Stimulated activated CD4-positive, alpha-beta T cell treated with anti-CD3 and anti-CD28 coated beads, Interleukin-2, amount 100 ng/mL, for 48 hours (primary cell): ENCODE results near the gene COL23A1.

Source experiments
- DNase-seq, 2 donors: peaks; one replicate each; pipeline ENCODE4 v3.0.0-alpha.2; 2020

COL23A1 gene

DNA sequence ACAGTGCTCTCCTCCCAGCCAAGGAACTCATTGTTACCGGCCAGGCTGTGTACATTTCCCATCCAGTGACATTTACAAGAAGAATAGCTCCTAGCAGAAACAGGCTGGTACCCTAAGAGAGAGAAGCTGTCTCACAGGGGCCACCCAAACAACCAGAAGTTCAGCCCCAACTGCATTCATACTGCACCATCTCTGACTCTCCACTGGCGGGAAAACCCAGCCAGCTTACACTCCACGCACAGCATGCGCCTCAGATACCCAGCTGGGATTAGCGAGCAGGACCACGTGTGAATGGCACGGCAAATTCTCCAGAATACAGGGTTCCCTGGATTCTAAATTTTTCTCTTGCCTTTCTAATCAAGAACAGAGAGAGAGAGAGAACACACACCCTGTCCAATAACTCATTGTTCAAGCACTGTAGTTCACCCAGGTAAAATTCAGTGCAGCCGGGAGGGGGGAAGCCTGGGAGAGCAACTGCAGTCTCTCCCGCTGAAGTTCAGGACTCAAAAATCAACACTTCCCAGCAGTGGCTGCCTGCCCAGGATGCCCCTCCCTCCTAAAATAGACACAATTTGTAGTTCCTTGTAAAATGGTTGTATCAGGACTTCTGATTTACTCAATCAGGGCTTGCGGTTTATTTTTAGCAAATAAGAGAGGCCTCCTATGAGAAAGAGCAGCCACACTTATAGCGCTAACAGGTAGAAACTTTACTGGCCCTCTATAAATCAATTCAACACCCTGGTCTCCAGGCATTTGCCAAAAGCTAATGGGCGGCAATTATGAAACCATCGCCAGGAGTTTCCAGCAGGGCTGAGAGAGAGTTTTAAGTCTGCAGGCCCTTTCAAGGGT, 2.2 kb downstream of the COL23A1 start:
- DNase-seq, result no peak

DNA sequence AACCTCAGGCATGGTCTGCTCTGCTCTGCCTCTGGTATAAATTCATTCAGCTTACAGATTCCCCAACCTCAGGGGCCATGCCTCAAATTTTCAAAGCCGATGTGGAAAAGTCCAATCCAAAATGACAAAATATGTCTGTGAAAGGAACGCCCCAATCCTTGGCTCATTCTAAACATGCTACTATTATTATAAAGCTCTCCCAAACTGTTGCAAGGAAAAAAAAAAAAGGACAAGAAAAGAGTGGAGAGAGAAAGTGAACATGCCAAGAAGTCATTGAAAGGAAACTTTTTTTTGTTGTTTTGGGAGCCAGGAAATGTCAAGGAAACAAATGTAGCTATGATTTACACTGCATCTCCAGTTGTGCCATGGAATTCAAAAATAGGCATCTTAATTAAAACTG, 3.8 kb downstream of the COL23A1 start:
- DNase-seq, result no peak

DNA sequence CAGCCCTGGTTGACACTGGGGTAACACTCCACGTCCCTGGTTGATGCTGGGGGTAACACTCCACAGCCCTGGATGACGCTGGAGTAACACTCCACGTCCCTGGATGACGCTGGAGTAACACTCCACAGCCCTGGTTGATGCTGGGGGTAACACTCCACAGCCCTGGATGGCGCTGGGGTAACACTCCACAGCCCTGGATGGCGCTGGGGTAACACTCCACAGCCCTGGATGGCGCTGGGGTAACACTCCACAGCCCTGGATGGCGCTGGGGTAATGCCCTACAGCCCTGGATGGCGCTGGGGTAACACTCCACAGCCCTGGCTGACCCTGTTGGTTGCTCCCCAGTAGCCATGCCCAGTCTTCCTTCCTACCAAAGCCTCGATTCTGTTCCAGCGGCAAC, 4.8 kb downstream of the COL23A1 start:
- DNase-seq, result peak in 1 of 2 donors; percentile 3

DNA sequence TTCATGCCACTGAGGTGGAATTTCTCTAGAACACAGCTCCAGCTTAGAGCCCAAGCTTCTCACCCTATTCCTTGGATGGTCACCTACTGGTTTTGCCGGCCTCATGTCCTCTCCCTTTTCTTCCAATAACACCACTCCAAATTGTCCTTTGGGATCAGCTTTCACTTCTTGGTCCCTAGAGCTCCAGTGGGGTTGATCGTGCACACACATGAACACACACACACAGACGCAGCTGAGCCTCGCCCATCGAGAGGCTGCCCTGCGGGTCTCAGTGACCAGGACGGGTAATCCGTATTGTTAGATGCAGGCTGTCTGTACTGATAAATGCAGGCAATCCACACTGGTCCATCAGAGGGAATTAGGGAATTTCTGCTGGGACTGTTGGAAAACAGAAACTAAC, 6.9 kb downstream of the COL23A1 start:
- no peak for DNase-seq

DNA sequence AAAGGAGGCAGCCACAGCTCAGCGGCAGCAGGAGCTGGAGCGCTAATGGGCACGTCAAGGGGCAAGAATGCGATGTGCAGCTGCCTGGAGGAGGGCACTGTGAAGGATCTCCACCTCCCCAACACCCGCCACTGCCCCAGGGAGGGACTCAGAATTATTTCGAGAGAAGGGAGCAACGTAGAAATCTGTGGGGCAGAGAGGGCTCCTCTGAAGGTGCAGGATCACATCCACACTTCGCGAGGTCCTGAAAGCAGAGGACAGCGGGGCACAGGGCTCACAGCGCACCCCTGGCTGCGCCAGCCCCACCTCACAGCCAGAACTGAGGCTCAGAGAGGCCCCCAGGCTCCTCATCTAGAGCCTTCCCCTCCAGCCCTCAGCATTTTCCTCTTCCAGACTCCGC, 7.9 kb downstream of the COL23A1 start:
- DNase-seq, result no peak

DNA sequence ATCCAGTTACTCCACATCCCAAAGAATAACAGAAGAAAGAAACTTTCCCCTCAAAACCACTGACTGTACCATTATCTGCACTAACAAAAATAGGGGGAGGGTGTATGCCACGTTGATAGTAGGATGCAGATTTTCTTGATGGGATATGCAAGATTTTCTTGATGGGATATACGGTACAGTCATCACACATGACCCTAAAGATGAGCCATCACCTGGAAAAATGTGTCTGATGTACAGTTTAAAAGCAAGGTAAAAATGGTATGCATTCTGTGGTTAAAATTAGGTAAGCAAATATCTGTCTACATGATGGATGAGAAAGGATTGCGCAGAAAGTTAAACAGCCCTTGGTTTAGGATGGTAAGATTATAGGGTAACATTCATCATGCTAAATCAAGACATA, 8.6 kb downstream of the COL23A1 start:
- DNase-seq, result no peak

DNA sequence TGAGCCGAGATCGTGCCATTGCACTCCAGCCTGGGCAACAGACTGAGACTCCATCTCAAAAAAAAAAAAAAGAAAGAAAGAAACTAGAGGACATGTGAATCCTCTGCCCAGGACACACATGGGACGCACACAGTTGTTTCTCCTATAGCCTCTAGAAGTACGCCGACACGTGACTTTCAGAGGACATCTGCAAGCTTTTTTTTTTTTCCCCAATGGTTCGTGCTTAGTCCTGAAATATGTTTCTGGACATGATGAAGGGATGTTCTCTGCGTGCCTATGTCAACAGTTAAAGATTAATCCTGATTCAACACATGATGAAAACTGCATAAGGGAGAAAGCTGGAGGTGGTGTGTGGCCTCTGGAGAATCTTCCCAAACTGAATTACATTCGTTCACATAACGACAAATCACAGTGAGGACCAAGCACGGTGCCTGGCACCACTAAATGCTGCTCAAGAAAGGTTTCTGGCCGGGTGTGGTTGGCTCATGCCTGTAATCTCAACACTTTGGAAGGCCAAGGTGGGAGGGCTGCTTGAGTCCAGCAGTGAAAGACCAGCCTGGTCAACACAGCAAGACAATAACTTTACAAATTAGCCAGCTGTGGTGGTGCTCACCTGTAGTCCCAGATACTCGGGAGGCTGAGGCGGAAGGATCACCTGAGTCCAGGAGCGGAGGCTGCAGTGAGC, 9.8 kb downstream of the COL23A1 start:
- no peak for DNase-seq

DNA sequence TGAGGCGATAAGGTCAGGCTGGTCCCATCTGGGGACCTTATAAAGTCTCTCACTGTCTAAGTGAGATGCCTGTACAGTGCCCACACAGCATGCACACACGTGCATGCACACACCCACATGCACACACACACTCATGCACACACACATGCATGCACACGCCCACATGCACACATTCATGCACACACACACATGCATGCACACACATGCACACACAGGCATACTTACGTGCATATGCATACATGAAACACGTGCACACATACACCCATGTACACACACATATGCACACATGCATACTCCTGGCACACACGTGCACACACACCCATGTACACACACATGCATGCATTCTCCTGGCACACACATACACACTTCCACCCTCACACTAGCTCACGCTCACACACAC, 12.2 kb downstream of the COL23A1 start:
- no peak for DNase-seq

DNA sequence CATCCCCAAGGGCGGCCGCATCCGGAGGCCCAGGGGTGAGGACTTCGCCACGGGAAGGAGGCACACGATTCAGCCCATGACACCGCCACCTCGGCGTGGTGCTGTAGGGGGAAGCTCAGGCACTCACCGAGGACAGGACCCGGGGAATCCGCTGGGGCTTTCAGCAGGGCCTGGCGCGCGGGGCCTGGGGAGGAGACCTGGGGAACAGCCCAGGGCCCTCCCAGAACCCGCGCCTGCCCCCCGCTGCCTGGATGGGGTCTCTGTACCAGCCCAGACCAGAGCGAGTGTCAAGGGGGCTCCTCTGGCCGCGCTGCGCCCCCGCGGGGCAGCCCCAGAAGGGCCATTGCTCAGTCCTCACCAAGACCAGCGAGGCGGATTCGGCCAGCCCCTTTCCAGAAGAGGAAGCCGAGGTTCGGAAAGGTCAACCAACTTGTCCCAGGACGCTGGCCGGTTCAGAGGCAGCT, 12.8 kb downstream of the COL23A1 start:
- DNase-seq, result no peak

DNA sequence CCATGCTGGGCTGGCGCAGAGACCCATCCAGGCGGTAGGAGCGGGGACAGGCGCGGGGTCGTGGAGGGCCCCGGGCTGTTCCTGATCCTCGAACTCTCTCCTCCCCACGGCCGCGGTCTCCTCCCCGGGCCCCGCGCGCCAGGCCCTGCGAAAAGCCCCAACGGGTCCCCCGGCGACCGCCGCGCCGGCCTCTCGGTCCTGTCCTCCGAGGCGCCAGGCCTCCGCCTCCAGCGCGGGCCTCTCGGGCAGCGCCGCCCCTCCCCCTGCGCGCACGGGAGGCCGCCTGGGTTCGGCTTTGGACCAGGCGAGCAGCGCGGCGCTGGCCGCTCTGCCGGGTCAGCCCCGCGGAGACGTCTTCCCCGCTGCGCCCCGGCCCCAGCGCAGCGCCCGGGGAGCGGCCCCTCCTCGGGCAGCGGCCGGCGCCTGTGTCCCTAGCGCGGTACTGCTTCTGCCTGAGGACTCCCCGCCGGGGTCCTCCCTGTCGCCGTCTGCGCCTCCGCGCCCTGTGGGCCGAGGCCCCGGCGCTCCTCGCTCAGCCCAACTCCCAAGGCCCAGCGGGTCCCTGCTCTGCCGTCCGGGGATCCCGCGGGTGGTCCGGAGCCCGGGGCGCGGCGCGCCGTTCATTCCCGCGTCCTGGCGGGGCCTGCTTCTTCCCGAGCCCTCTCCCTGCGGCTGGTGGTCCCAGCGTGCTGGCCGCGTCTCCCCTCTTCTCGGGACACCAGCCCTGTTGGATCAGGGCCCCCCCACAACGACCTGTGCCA, 13.4 kb downstream of the COL23A1 start:
- DNase-seq, result no peak

DNA sequence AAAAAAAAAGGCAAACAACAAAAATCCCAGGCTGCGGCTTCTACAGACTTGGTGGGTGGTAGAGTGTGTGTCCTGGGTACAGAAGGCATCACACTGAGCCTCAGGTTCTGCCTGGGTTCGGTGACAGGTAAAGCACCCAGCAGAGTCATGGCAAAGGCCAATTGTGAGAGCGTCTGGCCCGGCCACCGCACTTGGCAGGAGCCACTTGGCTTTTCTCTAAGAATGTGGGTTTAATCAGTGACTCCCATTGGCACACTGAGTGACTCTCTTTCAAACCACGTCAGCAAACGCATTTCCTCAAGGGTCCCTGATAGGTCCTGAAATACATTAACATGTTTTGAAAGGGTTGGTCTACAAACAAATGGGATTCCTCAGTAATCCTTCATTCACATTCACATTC, 17.0 kb downstream of the COL23A1 start:
- DNase-seq, result no peak

DNA sequence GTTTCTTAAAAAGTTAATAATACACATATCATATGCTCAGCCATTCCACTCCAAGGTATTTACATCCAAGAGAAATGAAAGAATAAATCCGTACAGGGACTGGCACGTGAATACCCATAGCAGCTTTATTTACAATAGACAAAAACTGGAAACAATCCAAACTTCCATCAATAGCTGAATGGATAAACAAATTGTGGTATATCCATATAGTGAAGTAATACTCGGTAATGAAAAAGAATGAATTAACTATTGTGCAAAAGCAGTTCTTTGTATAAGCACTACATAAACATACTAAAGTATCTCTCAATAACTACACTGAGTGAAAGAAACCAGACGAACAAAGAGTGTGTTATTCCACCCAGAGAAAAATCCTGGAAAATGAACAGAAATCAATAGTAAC, 17.6 kb downstream of the COL23A1 start:
- DNase-seq, result no peak

DNA sequence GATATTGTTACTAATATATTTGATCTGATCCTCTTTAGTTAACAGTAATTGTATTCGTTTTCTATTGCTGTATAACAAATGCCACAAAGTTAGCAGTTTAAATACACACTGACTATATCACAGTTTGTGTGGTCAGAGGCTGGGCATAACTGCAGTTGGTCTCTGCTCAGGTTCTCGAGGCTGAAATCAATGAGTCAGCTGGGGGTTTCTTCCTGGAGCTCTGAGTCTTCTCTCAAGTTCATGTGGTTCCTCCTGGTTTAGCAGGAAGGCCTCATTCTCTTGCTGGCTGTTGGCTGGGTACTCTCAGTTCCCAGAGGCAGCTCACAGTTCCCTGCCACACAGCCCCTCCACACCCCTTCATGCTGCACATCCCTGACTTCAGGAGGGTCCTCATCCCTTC, 20.7 kb downstream of the COL23A1 start:
- no peak for DNase-seq

DNA sequence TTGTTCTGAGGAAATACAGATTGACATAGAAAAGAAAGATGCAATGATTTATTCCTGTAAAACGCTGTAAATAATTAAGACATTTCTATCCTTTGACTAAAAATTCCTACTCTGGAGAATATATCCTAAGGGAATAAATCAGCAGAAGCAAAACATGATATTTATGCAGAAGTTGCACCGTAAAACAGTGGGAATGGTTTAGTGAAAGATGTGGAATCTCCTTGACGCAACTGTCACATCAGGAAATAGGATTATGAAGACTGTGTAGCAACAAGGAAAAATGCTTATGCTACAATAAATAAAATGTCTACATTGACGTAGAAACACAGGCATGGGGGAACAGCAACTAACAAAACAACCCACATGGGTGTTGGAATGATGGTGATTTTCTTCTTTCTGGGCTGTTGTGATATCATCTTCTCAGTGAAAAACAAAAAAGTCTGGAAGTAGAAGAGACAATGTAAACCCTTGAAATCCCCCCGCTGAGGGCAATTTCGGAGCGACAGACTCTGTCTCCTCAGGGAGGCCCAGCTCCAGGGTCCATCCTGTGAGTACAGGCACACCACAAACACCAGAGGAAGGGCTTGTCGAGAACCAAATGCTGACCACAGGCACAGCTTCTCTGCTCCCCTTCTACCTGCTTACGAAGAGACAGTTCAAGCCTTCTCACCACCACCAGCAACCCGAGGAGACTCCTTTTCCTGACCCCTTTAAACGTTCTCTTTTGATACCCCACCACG, 25.2 kb downstream of the COL23A1 start:
- no peak for DNase-seq

DNA sequence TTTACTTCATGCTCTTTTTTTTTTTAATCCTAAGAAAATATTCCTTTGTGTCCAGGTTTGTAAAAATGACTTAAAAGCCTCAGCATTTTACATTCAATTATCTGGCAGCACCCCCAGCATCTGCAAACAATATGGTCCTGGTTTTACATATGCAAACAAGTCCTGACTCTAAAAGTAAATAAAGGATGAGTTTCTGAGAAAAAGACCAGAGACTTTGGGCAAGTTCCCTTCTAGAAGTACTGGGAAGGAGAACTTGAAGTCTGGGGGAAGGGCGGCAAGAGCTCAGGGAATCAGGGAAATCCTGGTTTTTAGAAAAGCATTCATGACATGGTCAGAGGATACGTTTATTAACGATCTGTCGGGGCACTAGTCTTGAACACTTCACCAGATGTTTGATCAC, 25.8 kb downstream of the COL23A1 start:
- DNase-seq, result no peak

DNA sequence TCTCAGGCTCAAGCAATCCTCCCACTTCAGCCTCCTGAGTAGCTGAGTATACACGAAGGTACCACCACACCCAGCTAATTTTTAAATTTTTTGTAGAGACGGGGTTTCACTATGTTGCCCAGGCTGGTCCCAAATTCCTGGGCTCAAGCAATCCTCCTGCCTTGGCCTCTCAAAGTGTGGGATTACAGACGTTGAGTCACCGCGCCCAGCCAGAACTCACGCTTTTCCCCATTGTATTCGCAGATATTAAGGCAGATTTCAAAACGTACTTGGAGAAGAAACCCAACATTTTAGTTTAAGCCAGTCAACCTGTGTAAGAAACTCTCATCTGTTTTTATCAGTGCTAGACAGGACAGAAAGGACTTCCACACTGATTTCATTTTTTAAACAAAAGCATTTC, 26.6 kb downstream of the COL23A1 start:
- no peak for DNase-seq

DNA sequence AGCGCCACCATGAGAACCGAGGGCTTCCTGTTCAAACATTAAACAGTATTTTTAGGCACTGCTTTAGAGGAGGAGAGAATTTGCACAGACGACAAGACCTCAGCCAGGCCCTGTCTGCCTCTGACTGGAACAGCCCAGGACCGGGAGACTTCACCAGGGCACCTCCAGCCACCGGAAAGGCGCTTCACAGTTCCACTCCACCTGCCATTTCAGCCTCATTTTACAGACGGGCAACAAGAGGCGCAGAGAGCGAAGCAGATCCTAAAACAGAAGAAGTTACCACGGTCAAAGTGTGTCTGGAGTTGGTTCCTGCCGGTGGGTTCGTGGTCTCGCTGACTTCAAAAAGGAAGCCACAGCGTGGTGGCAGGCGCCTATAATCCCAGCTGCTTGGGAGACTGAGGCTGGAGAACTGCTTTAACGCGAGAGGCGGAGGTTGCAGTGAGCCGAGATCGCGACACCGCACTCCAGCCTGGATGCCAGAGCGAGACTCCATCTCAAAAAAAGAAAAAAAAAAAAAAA, 28.4 kb downstream of the COL23A1 start:
- DNase-seq, result no peak

DNA sequence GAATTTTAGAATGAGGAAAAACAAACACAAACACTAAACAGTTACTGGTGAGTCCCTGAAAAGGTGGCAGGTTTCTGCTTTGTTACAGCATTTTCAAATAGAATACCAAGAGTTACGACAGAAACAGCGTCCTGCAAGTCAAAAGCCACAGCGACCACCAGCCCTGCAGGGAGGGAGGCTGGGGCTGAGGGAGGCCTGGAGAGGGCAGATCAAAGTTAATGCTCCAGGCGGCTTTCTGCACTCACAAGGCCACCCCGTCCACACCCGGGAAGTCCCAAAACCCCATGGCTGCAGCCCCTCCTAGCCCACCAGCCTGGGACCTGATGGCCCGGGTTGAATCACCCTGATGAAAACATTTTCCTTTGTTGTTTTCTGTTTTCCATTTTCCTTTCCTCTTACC, 29.3 kb downstream of the COL23A1 start:
- DNase-seq, result no peak

DNA sequence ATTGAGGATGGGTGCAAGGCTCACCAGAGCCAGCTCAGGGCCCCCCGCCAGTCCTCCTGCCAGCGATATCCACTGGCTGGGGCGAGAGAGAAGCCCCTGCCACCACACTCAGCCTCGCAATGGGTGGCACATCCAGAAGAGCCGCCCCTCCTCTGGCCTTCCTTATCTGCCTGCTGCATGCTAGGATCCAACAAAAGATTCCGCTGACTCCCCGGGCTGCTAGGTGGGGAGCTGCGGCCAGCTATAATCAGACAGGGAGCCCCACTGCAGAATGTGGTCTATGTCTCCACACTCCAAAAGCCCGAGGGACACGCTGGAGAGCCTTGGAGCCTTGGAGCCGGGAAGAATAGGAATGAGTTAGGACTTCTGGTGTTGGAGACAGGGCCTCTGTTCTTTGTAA, 32.8 kb downstream of the COL23A1 start:
- no peak for DNase-seq

DNA sequence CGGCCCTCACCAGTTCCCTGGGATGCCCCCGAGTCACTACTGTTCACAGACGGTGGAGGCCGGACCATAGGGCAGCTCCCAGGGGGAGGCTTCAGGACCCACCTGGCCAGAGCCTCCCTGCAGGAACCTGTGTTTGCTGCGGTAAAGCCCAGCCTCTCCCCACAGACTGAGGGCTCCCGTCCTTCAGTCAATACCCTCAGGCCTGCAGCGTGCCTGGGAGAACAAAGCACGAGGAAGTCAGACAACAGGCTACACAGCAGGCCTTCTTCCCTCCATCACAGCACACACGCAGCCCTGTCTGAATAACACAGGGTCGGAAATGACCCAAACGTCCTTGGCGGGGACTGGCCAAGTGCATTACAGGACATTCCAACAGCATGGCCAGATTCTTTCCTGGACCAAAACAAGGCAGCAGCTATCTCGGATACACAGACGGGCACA, 34.4 kb downstream of the COL23A1 start:
- DNase-seq, result no peak

DNA sequence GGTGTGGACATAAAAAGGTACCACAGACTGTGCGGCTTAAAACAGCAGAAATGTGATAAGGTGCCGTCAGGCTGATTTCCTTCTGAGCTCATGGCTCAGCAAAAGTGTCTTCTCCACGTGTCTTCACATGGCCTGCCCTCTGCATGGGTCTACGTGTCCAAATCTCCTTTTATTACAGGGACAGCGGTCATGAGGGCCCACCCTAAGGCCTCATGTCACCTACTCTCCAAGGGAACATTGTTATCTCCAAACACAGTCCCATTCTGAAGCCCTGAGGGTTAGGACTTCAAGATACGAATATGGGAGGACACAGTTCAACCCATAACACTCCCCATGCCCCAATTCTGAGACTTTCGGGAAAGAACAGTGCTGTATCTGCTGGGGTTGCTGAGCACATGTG, 35.2 kb downstream of the COL23A1 start:
- DNase-seq, result no peak

DNA sequence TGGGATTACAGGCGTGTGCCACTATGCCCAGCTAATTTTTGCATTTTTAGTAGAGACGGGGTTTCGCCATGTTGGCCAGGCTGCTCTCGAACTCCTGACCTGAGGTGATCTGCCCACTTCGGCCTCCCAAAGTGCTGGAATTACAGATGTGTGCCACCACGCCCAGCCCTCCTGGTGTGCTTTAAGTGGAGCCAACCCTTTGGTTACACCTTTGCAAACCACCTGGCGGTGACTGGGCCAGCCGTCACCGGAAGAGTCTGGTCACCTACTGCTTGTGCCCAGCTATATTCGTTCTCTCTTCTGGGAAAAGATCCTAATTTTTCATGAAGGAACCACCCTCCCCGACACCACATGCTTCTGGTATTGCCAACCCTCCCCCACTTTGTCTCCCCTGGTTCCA, 35.9 kb downstream of the COL23A1 start:
- no peak for DNase-seq

DNA sequence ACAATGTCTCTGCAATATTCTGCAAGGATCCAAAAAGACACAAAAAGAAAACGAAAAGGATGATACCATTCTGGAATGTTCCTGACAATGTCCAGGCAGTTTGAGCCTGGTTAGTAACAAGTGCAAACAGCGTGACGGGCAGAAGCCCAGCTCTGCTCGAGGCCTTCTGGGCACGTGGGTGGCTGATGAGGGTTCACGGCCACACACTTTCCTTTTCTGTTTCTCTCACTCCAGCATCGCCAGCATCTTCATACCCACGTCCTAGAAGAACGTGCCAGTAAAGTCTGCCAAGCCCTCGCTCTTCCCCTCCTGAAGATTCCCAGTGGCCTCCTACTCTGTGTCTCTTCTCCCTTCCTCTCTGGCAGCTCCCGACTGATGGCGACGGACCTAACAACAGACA, 36.7 kb downstream of the COL23A1 start:
- no peak for DNase-seq
